Effector memory CD4-positive, alpha-beta T cell (primary cell): ENCODE results near the gene SUMO1.
"Not testable (repeated sequence)": the region's sequence is repeated elsewhere in the genome, so short reads cannot be mapped to it uniquely, and the experiment has no call there.

Source experiments
- DNase-seq, 3 donors: peaks; one replicate each; pipeline ENCODE4 v3.0.0-alpha.2; 2020
- H3K27ac ChIP-seq: 2 replicates; pipeline ENCODE4 v1.7.0; 2013; ENCODE audit warnings: mild to moderate bottlenecking, low read length, moderate library complexity; ENCODE audit not compliant: insufficient read depth, poor library complexity, severe bottlenecking
- H3K27me3 ChIP-seq: replicated peaks from 2 replicates; pipeline ENCODE4 v1.7.0; 2013; ENCODE audit warnings: mild to moderate bottlenecking, low read length; ENCODE audit not compliant: insufficient read depth, control insufficient read depth, poor library complexity, severe bottlenecking
- H3K36me3 ChIP-seq: 2 replicates; pipeline ENCODE4 v1.7.0; 2013; ENCODE audit warnings: mild to moderate bottlenecking, low read length, moderate library complexity; ENCODE audit not compliant: control insufficient read depth, insufficient read depth
- H3K4me1 ChIP-seq: 2 replicates; pipeline ENCODE4 v1.7.0; 2013; ENCODE audit warnings: low read length, mild to moderate bottlenecking; ENCODE audit not compliant: control insufficient read depth, insufficient read depth, poor library complexity, severe bottlenecking
- H3K4me3 ChIP-seq: 2 replicates; pipeline ENCODE4 v1.7.0; 2013; ENCODE audit warnings: low read length, low read depth, mild to moderate bottlenecking; ENCODE audit not compliant: insufficient read depth, poor library complexity, severe bottlenecking
- H3K9me3 ChIP-seq: 2 replicates; pipeline ENCODE4 v1.7.0; 2013; ENCODE audit warnings: mild to moderate bottlenecking, low read length, moderate library complexity; ENCODE audit not compliant: control insufficient read depth

Gene SUMO1

GRCh38 chr2:202261531-202261930 lies 23.1 kb upstream of the SUMO1 start:
- Histone ChIP-seq H3K9me3 (no peaks in the 10 kb centered on the region), H3K36me3 (no peaks in the 10 kb centered on the region), H3K27ac (no peak overlapping the region), H3K4me1 (no peaks in the 10 kb centered on the region), H3K4me3 (no peak overlapping the region), H3K27me3 (no peaks in the 10 kb centered on the region)
- no peak for DNase-seq

GRCh38 chr2:202251494-202251893 lies 13.1 kb upstream of the SUMO1 start:
- H3K27me3 ChIP-seq, result no peaks in the 10 kb centered on the region
- no peaks in the 10 kb centered on the region for H3K36me3 ChIP-seq
- no peaks in the 10 kb centered on the region for H3K9me3 ChIP-seq
- no peak for DNase-seq
- no peak overlapping the region for H3K27ac ChIP-seq
- no peak overlapping the region for H3K4me3 ChIP-seq
- H3K4me1 ChIP-seq, result no peaks in the 10 kb centered on the region

- Histone ChIP-seq H3K9me3 (no peaks in the 10 kb centered on the region), H3K36me3 (no peaks in the 10 kb centered on the region), H3K4me3 (no peak overlapping the region), H3K27me3 (no peaks in the 10 kb centered on the region), H3K27ac (no peak overlapping the region), H3K4me1 (no peaks in the 10 kb centered on the region)
- no peak for DNase-seq
These were observed 11.3 kb upstream of the SUMO1 start for GRCh38 chr2:202249521-202250253.

GRCh38 chr2:202247710-202248109 lies 9.3 kb upstream of the SUMO1 start:
- H3K36me3 ChIP-seq, H3K9me3 ChIP-seq, H3K27me3 ChIP-seq, H3K27ac ChIP-seq, H3K4me3 ChIP-seq, DNase-seq, H3K4me1 ChIP-seq: not testable (repeated sequence)

GRCh38 chr2:202237787-202238233 lies 587 bp downstream of the SUMO1 start:
- H3K36me3 ChIP-seq, result no peaks in the 10 kb centered on the region
- H3K9me3 ChIP-seq, result no peaks in the 10 kb centered on the region
- no peaks in the 10 kb centered on the region for H3K27me3 ChIP-seq
- DNase-seq, result peak in 1 of 3 donors; percentile 5
- peaks cover 19% of the 10 kb centered on the region for H3K4me1 ChIP-seq
- H3K27ac ChIP-seq, result peak overlapping the region; percentile 77
- H3K4me3 ChIP-seq, result peak overlapping the region; percentile 89

GRCh38 chr2:202221873-202222272 lies 16.5 kb downstream of the SUMO1 start:
- H3K9me3 ChIP-seq, result no peaks in the 10 kb centered on the region
- no peaks in the 10 kb centered on the region for H3K4me1 ChIP-seq
- peaks cover 5% of the 10 kb centered on the region for H3K36me3 ChIP-seq
- no peak overlapping the region for H3K4me3 ChIP-seq
- H3K27ac ChIP-seq, result no peak overlapping the region
- DNase-seq, result no peak
- H3K27me3 ChIP-seq, result no peaks in the 10 kb centered on the region

GRCh38 chr2:202215179-202215578 lies 23.2 kb downstream of the SUMO1 start:
- no peak for DNase-seq
- Histone ChIP-seq H3K27ac (no peak overlapping the region), H3K36me3 (peaks cover 9% of the 10 kb centered on the region)

GRCh38 chr2:202208526-202208925 lies 29.9 kb downstream of the SUMO1 start:
- Histone ChIP-seq H3K4me1 (no peaks in the 10 kb centered on the region), H3K27me3 (no peaks in the 10 kb centered on the region), H3K4me3 (no peak overlapping the region), H3K36me3 (peaks cover 14% of the 10 kb centered on the region), H3K9me3 (no peaks in the 10 kb centered on the region), H3K27ac (no peak overlapping the region)
- DNase-seq, result no peak

More at GRCh38 chr2:202215179-202215578, 23.2 kb downstream of the SUMO1 start:
- H3K9me3 ChIP-seq, result no peaks in the 10 kb centered on the region
- H3K4me1 ChIP-seq, result no peaks in the 10 kb centered on the region
- no peaks in the 10 kb centered on the region for H3K27me3 ChIP-seq
- H3K4me3 ChIP-seq, result no peak overlapping the region

GRCh38 chr2:202204855-202205254 lies 33.5 kb downstream of the SUMO1 start:
- H3K36me3 ChIP-seq, result peaks cover 9% of the 10 kb centered on the region
- no peaks in the 10 kb centered on the region for H3K4me1 ChIP-seq
- no peak for DNase-seq
- H3K27me3 ChIP-seq, result no peaks in the 10 kb centered on the region
- H3K27ac ChIP-seq, result no peak overlapping the region
- H3K4me3 ChIP-seq, result no peak overlapping the region
- H3K9me3 ChIP-seq, result no peaks in the 10 kb centered on the region

GRCh38 chr2:202203348-202203747 lies 35.0 kb downstream of the SUMO1 start:
- Histone ChIP-seq H3K4me1 (no peaks in the 10 kb centered on the region), H3K4me3 (no peak overlapping the region), H3K27ac (no peak overlapping the region), H3K36me3 (peaks cover 3% of the 10 kb centered on the region), H3K9me3 (no peaks in the 10 kb centered on the region), H3K27me3 (no peaks in the 10 kb centered on the region)
- no peak for DNase-seq
